Neural progenitor cell (in vitro differentiated cells): ENCODE measurements around the gene SPATA9.

ENCODE experiments used
- CTCF ChIP-seq: fragments of 200-600 bp; sonication (generic); IDR thresholded peaks from 2 replicates; pipeline ENCODE4 v1.5.1; 2017; ENCODE audit warnings: antibody characterized with exemption, mild to moderate bottlenecking
- EZH2phosphoT487 ChIP-seq: fragments of 200-600 bp; sonication (generic); IDR thresholded peaks from 2 replicates; pipeline ENCODE4 v1.6.1; 2017; ENCODE audit warnings: antibody characterized with exemption

GRCh38 chr5:95729115-95730010 is 46.6 kb upstream of the SPATA9 start:
- TF ChIP-seq CTCF (no peak), EZH2phosphoT487 (no peak)
